GM19438 (cell line): ENCODE data around the gene NDUFAF2.
"Not testable (repeated sequence)": the region's sequence is repeated elsewhere in the genome, so short reads cannot be mapped to it uniquely, and the experiment has no call there.

Source experiments
- ATAC-seq: cut with Tn5 transposase; IDR thresholded peaks from one replicate; pipeline ENCODE4 v1.9.1; 2021; ENCODE audit warnings: low read depth; ENCODE audit not compliant: unreplicated experiment

The NDUFAF2 gene

DNA sequence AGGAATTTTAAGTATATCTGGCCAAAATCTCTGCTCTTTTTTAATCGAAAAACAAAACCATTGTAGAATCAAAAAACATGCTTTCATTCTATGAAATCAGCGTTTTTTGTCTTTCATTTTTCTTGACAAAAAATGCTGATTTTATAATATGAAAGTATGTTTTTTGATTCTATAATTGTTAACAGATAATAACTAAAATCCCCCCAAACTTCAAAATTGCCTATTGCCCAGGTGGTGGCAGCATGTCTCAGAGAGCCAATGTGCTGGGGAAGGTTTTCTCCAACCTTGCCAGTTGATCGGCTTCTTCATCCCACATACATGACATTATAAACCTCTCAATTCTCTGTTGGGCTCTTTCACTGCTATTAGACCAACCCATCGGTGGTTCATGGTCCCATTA lies 222.4 kb downstream of the NDUFAF2 start:
- ATAC-seq = no peak

DNA sequence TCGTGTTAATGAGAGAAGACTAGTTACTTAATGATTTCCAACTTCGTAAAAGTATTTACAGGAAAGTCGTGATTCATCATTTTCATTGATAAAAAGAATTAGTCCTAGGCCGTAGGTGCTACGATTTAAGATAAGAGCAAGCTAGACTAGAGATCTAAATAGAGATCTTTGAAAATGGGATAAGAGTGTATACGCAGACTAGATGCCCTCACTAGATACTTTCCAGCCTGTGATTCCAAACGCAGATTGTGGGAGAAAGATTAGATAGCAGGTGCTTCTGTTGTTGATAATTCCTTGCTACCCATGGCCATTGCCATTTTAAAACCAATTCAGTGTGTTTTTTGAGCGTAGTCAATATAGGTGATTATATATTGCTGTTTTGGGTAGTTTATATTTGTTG lies 223.9 kb downstream of the NDUFAF2 start:
- ATAC-seq = no peak

DNA sequence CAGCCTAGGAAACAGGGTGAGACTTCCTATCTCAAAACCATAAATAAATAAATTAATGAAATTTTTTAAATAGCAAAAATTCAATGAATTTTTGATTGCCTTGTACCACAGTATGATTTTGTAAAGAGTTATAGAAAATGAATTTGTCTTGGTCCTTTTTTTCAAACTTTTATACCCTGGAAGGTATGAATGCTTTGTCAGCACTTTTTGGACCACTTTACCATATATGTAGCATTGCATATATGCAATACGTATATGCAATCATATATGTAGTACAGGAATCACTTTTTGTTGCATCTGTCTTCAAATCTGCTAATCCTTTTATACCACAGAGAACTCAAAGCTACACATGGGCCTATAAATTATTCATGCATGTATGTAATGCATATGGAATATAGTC lies 226.5 kb downstream of the NDUFAF2 start:
- no peak for ATAC-seq

DNA sequence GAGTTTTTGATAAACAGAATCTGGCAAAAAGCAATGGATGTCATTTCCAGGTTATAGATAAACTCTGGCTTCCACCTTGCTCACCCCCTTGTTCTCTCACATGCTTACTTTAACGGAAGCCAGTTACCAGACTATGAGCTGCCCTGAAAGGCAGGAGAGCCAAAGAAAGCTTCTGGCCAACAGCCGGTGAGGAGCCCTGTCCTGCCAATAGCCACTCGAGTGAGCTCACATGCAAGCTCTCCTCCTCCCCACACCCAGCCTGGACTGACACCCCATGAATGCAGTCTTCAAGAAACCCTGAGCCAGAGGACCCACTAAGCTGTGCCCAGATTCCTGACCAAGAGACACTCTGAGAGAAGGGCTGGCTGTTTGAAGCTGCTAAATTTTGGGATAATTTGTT lies 231.6 kb downstream of the NDUFAF2 start:
- no peak for ATAC-seq

DNA sequence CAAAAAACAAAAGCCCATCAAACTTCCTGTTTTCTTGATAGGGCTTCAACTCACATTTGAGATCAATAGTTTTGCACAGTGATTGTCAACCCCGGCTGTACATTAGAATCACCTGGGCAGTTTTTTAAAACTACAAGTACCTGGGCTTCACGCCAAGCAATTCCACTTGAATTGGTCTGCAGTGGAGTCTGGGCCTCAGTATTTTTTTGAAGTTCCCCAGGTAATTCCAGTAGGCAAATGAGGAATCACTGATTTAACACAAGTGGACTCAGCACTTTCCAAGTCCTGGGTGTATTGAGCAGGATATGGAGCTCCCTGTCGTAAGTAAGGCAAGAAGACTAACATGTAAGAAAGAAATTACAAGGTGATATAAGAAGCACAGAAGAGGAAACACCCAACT lies 232.1 kb downstream of the NDUFAF2 start:
- no peak for ATAC-seq

DNA sequence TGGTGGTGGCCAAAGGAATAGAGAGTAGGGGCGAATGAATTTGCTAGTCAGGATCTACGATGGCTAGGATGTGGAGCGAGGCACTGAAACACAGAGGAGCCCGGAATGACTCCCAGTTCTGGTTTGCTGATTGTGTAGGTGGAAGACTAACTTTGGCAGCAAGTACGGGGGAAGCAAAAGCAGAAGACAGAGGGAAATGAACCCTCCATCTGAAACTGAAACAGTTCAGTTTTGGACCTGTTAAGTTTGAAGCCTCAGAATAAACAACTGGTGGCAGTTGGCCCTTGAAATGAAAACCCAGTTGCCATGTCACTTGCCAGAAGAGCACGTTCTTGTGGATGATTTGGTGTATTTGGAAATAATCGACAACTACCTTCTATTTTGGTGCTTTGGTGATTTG lies 232.7 kb downstream of the NDUFAF2 start:
- ATAC-seq = peak; percentile 87

DNA sequence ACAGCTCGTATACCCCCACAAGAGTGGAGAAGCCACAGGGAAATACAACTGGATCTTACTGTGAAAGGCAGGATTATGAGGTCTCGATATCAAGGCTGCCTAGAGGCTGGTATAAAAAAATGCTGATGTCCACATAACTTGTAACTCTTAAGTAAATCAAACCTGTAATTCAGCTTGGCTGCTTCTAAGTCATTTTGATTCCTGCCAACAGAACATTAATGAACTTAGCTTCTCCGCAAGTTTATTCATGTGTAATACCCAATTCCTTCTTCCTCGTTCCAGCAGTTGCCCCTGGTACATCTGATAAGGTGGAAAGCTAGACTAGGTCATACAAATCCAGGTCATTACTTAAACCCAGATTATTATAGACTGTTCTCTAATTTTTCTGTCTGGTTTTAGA lies 233.7 kb downstream of the NDUFAF2 start:
- no peak for ATAC-seq

DNA sequence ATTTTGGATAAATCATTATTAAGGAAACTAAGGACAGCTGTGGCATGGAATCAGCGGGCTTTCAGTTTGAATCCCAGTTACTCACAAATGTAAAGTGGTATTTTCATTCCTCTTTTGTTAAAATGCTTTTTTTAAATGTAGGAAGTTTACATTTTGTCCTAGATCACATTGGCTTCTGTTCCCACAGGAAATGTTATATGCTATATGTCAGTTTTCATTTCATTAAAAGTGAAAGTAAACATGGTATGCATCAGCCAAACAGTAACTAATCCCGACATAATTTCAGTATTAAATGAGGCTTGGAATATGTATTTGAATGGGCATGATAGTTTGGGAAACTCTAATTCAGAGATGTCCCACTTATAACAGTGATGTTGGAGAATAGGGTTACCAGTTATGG lies 235.9 kb downstream of the NDUFAF2 start:
- no peak for ATAC-seq

DNA sequence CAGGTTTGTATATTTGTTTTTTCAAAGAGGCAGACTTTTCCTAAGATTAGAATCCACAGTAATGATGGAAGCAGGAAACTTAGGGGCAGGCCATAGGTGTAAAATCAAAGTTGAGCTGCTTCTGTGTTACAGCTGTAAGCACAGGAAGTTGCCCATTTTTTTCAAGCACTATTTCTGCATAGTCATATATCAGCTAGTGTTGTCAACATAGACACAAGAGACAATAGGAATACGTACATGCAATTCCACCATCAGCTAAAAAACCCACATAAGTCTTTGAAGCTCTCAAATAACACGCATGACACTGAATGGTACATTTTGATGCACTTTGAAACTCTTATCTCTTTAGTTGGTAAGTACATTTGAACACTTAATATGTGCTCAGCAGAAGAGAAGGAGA lies 237.4 kb downstream of the NDUFAF2 start:
- ATAC-seq = no peak

DNA sequence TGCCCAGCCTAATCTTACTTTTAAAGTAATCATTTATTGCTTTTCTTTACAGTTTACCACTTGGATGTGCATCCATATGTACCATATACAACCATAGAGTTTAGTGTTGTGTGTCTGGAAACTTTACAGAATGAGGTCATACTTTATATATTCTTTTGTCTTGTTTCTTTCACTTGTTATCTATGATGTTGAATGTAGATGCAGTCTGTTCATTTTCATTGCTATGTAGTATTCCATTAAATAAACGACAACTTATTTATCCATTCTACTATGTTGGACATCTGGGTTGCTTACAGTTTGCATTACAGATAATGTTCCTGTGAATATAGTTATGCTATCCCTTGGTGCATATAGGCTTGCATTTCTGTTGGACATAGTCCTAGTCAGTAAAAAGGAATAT lies 238.5 kb downstream of the NDUFAF2 start:
- no peak for ATAC-seq

DNA sequence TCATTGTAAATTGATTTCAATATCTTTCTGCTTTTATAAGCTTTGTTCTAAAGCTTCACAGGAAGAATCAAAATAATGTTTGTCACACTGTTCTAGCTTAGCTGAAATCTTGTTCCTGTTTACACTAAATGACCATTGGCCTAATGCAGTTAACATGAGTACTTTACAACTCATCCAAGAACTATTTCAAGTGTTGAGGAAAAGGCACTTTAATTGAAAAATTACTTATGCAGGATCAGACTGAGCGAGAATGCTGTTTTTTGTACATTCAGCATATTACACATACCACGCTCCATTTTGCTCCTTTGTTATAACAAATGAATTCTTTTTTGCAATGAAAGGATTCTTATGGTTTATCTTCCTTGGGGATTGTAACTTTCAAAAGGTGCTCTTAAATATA lies 239.7 kb downstream of the NDUFAF2 start:
- ATAC-seq = no peak

DNA sequence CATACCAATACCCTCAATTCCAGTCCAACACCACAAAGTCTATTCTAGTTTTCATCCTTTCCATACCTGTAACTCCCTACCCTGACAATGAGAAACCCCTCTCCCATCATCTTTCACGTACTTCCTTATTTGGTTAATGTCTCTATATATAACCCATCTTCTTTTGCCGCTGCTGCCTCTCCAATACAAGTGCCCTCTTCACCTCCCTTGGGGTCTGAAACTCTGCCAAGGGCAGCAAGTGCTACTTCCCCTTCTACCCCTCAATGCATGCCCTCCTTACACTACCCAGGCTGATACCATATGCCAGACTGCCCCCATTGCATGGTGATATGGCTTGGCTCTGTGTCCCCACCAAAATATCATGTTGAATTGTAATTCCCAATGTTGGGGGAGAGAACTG lies 241.6 kb downstream of the NDUFAF2 start:
- ATAC-seq = no peak

DNA sequence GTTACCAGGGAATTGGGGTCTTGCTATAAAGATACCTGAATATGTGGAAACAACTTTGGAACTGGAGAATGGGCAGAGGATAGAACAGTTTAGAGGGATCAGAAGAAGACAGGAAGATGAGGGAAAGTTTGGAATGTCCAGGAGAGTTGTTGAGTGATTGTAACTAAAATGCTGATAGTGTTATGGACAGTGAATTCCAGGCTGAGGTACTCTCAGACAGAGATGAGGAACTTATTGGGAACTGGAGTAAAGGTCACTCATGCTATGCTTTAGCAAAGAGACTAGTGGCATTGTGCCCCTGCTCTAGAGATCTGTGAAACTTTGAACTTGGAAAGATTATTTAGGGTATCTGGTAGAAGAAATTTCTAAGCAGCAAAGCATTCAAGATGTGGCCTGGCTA lies 242.3 kb downstream of the NDUFAF2 start:
- not testable (repeated sequence) for ATAC-seq

DNA sequence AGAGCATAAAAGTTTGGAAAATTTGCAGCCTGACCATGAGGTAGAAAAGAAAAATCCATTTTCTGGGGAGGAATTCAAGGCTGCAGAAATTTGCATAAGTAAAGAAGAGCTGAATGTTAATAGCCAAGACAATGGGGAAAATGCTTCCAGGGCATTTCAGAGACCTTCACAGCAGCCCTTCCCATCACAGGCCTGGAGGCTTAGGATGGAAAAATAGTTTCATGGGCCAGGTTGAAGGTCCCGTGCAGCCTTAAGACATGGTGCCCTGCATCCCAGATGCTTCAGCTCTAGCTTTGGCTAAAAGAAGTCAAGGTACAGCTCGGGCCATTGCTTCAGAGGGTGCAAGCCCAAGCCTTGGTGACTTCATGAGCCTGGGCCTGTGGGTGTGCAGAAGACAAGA lies 242.8 kb downstream of the NDUFAF2 start:
- not testable (repeated sequence) for ATAC-seq

DNA sequence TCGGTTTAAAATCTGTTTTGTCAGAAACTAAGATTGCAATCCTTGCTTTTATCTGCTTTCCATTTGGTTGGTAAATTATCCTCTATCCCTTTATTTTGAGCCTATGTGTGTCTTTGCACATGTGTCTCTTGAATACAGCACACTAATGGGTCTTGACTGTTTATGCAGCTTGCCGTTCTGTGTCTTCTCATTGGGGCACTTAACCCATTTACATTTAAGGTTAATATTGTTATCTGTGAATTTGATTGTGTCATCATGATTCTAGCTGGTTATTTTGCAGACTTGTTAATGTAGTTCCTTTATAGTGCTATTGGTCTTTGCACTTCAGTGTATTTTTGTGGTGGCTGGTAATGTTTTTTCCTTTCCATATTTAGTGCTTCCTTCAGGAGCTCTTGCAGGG lies 253.6 kb downstream of the NDUFAF2 start:
- no peak for ATAC-seq

DNA sequence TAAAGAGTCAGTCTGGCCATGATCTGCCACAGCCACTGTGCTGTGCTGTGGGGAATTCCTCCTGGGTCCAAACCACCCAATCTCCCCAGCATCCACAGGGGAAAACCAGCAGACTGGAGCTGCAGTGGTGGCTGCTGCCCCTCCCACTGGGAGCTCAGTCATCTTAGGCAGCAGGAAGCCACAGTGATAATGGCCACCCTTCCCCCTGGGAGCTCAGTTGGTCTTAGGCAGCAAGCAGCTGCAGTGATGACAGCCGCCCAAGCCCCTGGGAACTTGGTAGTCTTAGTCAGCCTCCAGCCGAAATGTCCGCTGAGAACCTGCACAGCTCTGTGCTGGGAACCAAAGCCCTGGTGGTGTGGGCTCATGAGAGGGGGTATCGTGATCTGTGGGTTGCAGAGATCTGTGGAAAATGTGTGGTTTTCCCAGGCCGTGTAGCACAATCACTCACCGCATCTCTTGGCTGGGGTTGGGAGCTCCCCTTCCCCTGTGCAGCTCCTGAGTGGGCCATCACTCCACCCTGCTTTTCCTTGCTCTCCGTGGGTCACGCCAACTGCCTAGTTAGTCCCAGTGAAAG lies 255.7 kb downstream of the NDUFAF2 start:
- ATAC-seq = no peak

DNA sequence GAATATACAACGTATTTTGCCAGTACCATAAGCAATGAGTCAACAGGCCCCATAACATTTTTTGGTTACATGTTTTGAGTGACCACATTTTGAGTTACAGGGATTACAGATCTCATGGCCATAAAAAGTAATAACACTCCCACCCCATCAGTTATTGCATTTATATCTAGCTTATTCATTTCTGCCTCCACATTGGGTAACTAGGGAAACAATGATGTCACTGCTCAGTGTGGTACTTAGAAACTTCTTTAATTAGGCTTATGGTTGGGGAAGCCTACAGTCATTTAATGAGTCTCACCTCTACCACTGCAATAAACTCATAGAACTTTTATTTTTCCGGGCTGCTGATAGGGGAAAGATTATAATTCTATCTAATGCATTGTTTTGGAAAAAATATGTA lies 257.2 kb downstream of the NDUFAF2 start:
- no peak for ATAC-seq
